ENCODE results near the gene SPG11. TPM values are rescaled to one million over a fixed set of nuclear protein-coding genes. Genes with fewer than 3 reads are reported as not detected.
"Not testable (repeated sequence)": the region's sequence is repeated elsewhere in the genome, so short reads cannot be mapped to it uniquely, and the experiment has no call there.

Gene SPG11
- total RNA-seq, 1 experiment from 2014 or later: 27.0 TPM

- DNase-seq (ENCODE audit: low spot score): no peak
Observed at GRCh38 chr15:44675911-44676310, 12.4 kb upstream of the SPG11 start.

- DNase-seq (ENCODE audit: low spot score): no peak
Observed at GRCh38 chr15:44673639-44674038, 10.2 kb upstream of the SPG11 start.

- no peak for DNase-seq (ENCODE audit: low spot score)
Observed at GRCh38 chr15:44670087-44670950, 6.9 kb upstream of the SPG11 start.

- DNase-seq (ENCODE audit: low spot score): no peak
Observed at GRCh38 chr15:44668921-44669320, 5.5 kb upstream of the SPG11 start.

- no peak for DNase-seq (ENCODE audit: low spot score)
Observed at GRCh38 chr15:44667039-44667360, 3.5 kb upstream of the SPG11 start.

- DNase-seq (ENCODE audit: low spot score): no peak
Observed at GRCh38 chr15:44666210-44667038, 3.0 kb upstream of the SPG11 start.

- DNase-seq (ENCODE audit: low spot score): peak; percentile 62
Observed at GRCh38 chr15:44662478-44663409, 718 bp downstream of the SPG11 start.

GRCh38 chr15:44661576-44661975 lies 1.9 kb downstream of the SPG11 start:
- DNase-seq (ENCODE audit: low spot score): no peak

- no peak for DNase-seq (ENCODE audit: low spot score)
Observed at GRCh38 chr15:44659056-44659455, 4.4 kb downstream of the SPG11 start.

GRCh38 chr15:44657378-44657777 lies 6.1 kb downstream of the SPG11 start:
- DNase-seq (ENCODE audit: low spot score): no peak

GRCh38 chr15:44656913-44657312 lies 6.5 kb downstream of the SPG11 start:
- DNase-seq (ENCODE audit: low spot score): no peak

- DNase-seq (ENCODE audit: low spot score): no peak
Observed at GRCh38 chr15:44656298-44656697, 7.2 kb downstream of the SPG11 start.

- DNase-seq (ENCODE audit: low spot score): no peak
Observed at GRCh38 chr15:44654858-44655257, 8.6 kb downstream of the SPG11 start.

GRCh38 chr15:44647637-44648036 lies 15.8 kb downstream of the SPG11 start:
- no peak for DNase-seq (ENCODE audit: low spot score)

GRCh38 chr15:44647036-44647435 lies 16.4 kb downstream of the SPG11 start:
- DNase-seq (ENCODE audit: low spot score): no peak

- no peak for DNase-seq (ENCODE audit: low spot score)
Observed at GRCh38 chr15:44646460-44646859, 17.0 kb downstream of the SPG11 start.

- no peak for DNase-seq (ENCODE audit: low spot score)
Observed at GRCh38 chr15:44641651-44642050, 21.8 kb downstream of the SPG11 start.

GRCh38 chr15:44636976-44637375 lies 26.5 kb downstream of the SPG11 start:
- no peak for DNase-seq (ENCODE audit: low spot score)

GRCh38 chr15:44633603-44634002 lies 29.9 kb downstream of the SPG11 start:
- DNase-seq (ENCODE audit: low spot score): peak; percentile 13

- not testable (repeated sequence) for DNase-seq (ENCODE audit: low spot score)
Observed at GRCh38 chr15:44625286-44625685, 38.2 kb downstream of the SPG11 start.

GRCh38 chr15:44623178-44623577 lies 40.3 kb downstream of the SPG11 start:
- no peak for DNase-seq (ENCODE audit: low spot score)

- DNase-seq (ENCODE audit: low spot score): no peak
Observed at GRCh38 chr15:44620081-44620480, 43.4 kb downstream of the SPG11 start.

All from A172 (cell line).